Astrocyte (in vitro differentiated cells and primary cell): ENCODE data around the gene CYP2E1.

Experiments used
- EZH2 ChIP-seq: IDR thresholded peaks from 2 replicates; pipeline ENCODE4 v1.6.1; 2012; ENCODE audit warnings: mild to moderate bottlenecking, low read length, inconsistent platforms; ENCODE audit not compliant: insufficient read depth
- TF ChIP-seq, protein P1 (sequence below): IDR thresholded peaks from 2 replicates; pipeline ENCODE4 v1.5.1; 2011; ENCODE audit warnings: low read depth, mild to moderate bottlenecking, inconsistent platforms, low read length, moderate library complexity; ENCODE audit not compliant: insufficient read depth

DNA sequence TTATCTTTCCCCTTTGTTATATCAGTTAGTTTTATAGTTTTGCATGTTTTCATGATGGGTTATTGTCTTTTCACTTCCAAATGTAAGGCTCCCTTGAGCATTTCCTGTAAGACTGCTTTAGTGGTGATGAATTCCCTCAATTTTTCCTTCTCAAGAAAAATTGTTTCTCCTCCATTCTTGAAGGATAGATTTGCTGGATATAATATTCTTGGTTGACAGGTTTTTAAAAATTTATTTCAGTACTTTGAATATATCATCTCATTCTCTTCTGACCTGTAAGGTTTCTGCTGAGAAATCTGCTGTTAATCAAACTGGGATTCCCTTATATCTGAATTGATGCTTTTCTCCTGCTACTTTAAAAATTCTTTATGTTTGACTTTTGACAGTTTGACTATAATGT is 40.1 kb upstream of the CYP2E1 start:
- TF ChIP-seq, protein P1, sequence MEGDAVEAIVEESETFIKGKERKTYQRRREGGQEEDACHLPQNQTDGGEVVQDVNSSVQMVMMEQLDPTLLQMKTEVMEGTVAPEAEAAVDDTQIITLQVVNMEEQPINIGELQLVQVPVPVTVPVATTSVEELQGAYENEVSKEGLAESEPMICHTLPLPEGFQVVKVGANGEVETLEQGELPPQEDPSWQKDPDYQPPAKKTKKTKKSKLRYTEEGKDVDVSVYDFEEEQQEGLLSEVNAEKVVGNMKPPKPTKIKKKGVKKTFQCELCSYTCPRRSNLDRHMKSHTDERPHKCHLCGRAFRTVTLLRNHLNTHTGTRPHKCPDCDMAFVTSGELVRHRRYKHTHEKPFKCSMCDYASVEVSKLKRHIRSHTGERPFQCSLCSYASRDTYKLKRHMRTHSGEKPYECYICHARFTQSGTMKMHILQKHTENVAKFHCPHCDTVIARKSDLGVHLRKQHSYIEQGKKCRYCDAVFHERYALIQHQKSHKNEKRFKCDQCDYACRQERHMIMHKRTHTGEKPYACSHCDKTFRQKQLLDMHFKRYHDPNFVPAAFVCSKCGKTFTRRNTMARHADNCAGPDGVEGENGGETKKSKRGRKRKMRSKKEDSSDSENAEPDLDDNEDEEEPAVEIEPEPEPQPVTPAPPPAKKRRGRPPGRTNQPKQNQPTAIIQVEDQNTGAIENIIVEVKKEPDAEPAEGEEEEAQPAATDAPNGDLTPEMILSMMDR: no peak
- no peak for TF ChIP-seq EZH2
